T-helper 1 cell treated with Interleukin-12 subunit alpha and Interleukin-12 subunit beta and Interleukin-4 antibody, amounts not matched to agents 30 μg/mL and 1 μg/mL, for 36 hours (primary cell): ENCODE measurements around the gene SNHG17.
A peak's percentile ranks its signal among the peaks of the same experiment; 100 is the strongest.
"Not testable (repeated sequence)": the region's sequence is repeated elsewhere in the genome, so short reads cannot be mapped to it uniquely, and the experiment has no call there.

Source experiments
- H3K27ac Mint-ChIP-seq: one replicate; pipeline ENCODE4 v1.8.0; 2021; ENCODE audit warnings: mild to moderate bottlenecking, mixed read lengths
- H3K27me3 Mint-ChIP-seq: one replicate; pipeline ENCODE4 v1.8.0; 2021; ENCODE audit warnings: low read depth, mixed read lengths
- H3K36me3 Mint-ChIP-seq: one replicate; pipeline ENCODE4 v1.8.0; 2021; ENCODE audit warnings: low read depth, mixed read lengths
- H3K4me1 Mint-ChIP-seq: one replicate; pipeline ENCODE4 v1.8.0; 2021; ENCODE audit warnings: low read depth, mixed read lengths
- H3K4me3 Mint-ChIP-seq: one replicate; pipeline ENCODE4 v1.8.0; 2021; ENCODE audit warnings: mild to moderate bottlenecking, moderate library complexity, mixed read lengths
- H3K9me3 Mint-ChIP-seq: one replicate; pipeline ENCODE4 v1.8.0; 2021; ENCODE audit warnings: mixed read lengths

Gene SNHG17

DNA sequence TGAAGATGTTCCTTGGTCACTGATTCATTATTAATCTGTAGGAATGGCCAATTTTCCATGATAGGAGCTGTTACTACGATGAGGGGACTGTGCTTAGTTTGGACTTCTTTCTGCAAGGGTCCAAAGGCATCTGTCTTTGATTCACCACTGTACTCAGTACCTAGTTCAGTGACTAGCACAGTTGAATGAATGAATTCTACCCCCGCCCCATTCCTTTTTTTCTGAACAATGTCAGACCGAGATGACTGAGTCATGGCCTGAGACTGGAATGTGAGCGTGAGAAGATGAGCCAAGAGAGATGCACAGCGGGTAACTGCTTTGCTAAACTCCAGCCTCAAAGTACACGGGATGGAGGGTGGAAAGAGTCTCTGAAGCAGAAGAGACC is 419 bp upstream of the SNHG17 start:
- H3K27me3 Mint-ChIP-seq, result peaks cover 4% of the 10 kb centered on the region
- peaks cover 32% of the 10 kb centered on the region for H3K4me1 Mint-ChIP-seq
- H3K4me3 Mint-ChIP-seq, result peak overlapping the region; percentile 91
- H3K36me3 Mint-ChIP-seq, result peaks cover 35% of the 10 kb centered on the region
- H3K9me3 Mint-ChIP-seq, result no peaks in the 10 kb centered on the region
- peak overlapping the region; percentile 90 for H3K27ac Mint-ChIP-seq

DNA sequence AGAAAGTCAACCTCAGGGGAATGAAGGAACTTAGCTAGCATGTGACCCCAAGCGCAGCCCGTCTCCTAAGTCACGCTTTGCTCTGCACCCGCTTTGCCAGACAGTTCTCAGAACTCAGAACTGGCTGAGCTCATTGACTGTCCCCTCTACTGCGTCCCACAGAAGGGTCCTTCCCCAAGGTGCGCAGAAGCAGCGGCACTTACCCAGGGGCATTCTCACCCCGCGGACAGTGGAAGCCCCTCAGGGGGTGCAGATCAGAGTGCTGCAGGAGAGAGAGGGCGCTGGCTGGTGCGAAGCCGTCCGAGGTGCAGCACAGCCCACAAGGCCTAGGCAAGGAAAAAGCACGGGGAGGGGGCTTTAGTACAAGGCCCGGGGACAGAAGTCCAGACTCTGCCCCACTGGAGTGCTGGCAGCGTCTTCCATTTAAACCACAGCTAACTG is 807 bp downstream of the SNHG17 start:
- Mint-ChIP-seq H3K27ac (peak overlapping the region; percentile 90), H3K9me3 (no peaks in the 10 kb centered on the region), H3K4me1 (peaks cover 32% of the 10 kb centered on the region), H3K4me3 (peak overlapping the region; percentile 91), H3K27me3 (peaks cover 1% of the 10 kb centered on the region), H3K36me3 (peaks cover 41% of the 10 kb centered on the region)

DNA sequence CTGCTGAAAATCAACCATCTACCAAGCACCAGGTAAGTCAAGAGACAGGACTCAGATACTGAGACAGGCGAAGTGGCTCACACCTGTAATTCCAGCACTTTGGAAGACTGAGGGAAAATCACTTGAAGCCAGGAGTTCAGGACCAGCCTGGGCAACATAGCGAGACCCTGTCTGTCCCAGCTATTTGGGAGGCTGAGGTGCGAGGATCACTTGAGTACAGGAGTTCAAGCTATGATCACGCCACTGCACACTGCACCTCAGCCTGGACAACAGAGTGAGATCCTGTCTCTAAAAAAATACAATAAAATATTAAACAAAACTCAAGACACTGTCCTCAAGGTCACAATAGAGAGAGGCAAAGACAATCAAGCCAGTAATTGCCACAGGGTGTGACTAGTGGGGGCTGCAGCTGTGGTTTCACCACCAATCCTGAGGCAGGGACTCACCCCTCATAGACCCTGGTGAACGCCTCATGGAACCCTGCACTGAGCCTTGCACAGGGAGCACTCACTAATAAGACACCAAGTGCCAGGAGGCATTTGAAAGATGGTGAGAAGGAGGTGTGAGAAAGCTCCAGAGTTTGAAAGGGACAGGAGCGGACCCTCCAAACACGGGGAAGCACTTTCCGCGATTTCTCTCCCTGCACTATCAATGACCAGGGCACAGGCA is 1.7 kb downstream of the SNHG17 start:
- Mint-ChIP-seq H3K4me3 (peak overlapping the region; percentile 91), H3K27me3 (no peaks in the 10 kb centered on the region), H3K9me3 (no peaks in the 10 kb centered on the region), H3K27ac (peak overlapping the region; percentile 90), H3K4me1 (peaks cover 37% of the 10 kb centered on the region), H3K36me3 (peaks cover 49% of the 10 kb centered on the region)

DNA sequence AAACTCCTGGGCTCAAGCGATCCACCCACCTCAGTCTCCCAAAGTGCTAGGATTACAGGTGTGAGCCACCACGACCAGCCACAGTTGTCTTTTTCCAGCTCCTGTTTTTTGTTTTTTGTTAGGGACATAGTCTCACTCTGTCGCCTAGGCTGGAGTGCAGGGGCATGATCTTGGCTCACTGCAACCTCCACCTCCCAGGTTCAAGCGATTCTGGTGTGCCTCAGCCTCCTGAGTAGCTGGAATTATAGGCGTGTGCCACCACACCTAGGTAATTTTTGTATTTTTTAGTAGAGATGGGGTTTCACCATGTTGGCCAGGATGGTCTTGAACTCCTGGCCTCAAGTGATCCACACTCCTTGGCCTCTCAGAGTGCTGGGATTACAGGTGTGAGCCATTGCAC is 2.3 kb downstream of the SNHG17 start:
- H3K9me3 Mint-ChIP-seq, H3K4me3 Mint-ChIP-seq, H3K27ac Mint-ChIP-seq, H3K27me3 Mint-ChIP-seq: not testable (repeated sequence)
- H3K4me1 Mint-ChIP-seq, result peaks cover 38% of the 10 kb centered on the region
- peaks cover 55% of the 10 kb centered on the region for H3K36me3 Mint-ChIP-seq

DNA sequence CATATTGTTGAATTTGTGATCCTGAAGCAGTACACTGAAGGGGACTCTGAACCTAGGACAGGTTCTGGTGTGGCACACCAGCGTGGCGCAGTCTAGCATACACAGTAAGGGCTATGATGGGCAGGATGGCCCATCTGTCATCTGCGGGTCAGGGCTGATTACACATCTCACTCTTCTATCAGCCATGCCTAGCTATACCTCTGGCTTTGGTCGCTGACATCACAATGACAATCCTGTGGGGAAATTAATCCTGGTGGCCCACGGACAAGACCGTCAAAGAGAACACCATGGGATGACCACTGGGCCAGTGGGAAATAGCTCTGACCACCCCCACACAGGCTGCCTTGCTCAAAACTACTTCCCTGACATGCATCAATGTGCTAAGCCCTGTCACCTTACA is 2.8 kb downstream of the SNHG17 start:
- H3K4me3 Mint-ChIP-seq, result peak overlapping the region; percentile 25
- peaks cover 38% of the 10 kb centered on the region for H3K4me1 Mint-ChIP-seq
- peaks cover 56% of the 10 kb centered on the region for H3K36me3 Mint-ChIP-seq
- no peaks in the 10 kb centered on the region for H3K27me3 Mint-ChIP-seq
- no peaks in the 10 kb centered on the region for H3K9me3 Mint-ChIP-seq
- no peak overlapping the region for H3K27ac Mint-ChIP-seq

DNA sequence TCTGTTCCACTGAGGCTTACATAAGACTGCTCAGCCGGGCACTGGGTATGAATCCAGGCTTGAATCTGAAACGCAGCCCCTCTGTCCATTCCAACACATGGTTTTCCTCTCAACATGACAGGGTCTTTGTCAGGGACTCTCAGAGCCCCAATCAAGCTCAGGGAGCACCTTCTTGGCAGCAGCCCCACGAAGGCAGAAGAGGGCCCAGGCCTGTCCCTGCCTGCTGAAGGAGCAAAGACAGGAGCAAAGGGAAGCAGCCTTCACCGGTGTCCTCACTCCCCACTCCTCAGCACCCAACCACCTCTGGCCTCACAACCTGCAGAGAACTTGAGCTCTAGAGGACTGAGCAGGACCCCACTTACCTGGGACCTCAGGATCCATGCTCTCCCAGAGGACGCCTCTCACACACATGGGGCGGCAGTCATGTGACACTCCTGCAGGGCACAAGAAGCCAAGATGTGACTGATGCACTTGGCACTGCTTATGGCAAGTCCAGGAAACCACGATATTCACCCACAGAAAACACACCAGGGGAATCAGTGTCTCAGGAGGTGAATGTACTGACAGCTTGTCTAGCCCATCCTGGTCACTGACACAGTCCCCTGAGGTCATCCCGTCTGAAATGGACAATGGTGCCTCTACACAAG is 4.3 kb downstream of the SNHG17 start:
- Mint-ChIP-seq H3K27me3 (no peaks in the 10 kb centered on the region), H3K27ac (no peak overlapping the region), H3K4me1 (peaks cover 38% of the 10 kb centered on the region), H3K9me3 (no peaks in the 10 kb centered on the region), H3K4me3 (no peak overlapping the region), H3K36me3 (peaks cover 68% of the 10 kb centered on the region)

DNA sequence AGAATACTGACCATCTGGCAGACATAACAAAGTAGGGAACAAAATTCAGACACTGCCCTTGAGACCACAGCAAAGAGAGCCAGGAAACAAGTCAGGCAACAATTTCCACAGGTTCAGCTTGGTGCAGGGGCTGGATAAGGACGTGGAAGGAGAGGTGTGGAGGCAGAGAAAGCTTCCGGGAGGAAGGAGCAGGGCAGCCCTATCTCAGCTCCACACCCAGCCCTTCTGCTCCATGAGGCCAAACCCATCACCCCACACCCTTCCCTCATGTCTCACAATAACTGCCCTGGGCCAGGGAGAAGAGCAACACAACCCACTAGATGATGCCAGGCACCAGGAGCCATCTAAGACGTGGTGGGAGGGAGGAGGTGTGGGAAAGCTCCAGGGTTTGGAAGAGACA is 5.8 kb downstream of the SNHG17 start:
- no peak overlapping the region for H3K4me3 Mint-ChIP-seq
- H3K4me1 Mint-ChIP-seq, result peaks cover 37% of the 10 kb centered on the region
- H3K27ac Mint-ChIP-seq, result no peak overlapping the region
- H3K36me3 Mint-ChIP-seq, result peaks cover 75% of the 10 kb centered on the region
- H3K9me3 Mint-ChIP-seq, result no peaks in the 10 kb centered on the region
- H3K27me3 Mint-ChIP-seq, result no peaks in the 10 kb centered on the region

DNA sequence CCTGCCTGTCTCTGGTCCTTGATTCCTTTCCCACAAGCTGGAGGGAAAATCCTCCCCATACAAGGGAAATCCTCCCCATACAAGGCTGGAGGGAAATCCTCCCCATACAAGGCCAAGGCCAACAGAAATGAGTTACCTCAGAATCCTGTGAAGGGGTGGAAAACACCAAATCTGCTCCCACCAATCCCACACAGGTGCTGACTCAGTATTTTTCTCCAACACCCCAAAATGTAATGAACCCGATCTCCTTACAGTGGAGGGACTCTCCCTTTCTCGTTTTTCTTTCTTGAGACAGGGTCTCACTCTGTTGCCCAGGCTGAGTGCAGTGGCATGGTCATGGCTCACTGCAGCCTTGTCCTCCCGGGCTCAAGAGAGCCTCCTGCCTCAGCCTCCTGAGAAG is 6.3 kb downstream of the SNHG17 start:
- H3K4me3 Mint-ChIP-seq, result no peak overlapping the region
- no peak overlapping the region for H3K27ac Mint-ChIP-seq

DNA sequence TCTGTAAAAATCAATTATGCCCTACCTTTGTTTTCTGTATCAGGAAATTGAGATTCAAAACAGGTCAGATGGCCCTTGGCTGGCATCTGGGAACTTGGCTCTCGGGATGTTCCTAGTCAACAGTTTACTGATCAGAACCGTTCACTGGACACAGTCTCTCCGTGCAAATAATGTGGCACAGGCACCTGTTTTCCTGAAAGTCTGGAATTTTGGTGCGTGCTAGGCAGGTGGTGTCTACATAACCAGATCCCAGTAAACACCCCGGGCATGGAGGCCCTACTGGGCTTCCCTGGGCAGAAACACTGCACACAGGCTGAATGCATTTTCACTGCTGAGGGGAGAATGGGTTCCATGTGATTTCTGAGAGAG is 7.5 kb downstream of the SNHG17 start:
- Mint-ChIP-seq H3K4me3 (no peak overlapping the region), H3K4me1 (peaks cover 27% of the 10 kb centered on the region), H3K27ac (no peak overlapping the region)

More for the DNA sequence above, 6.3 kb downstream of the SNHG17 start:
- H3K36me3 Mint-ChIP-seq, result peaks cover 72% of the 10 kb centered on the region
- H3K27me3 Mint-ChIP-seq, result no peaks in the 10 kb centered on the region
- H3K9me3 Mint-ChIP-seq, result no peaks in the 10 kb centered on the region
- peaks cover 34% of the 10 kb centered on the region for H3K4me1 Mint-ChIP-seq

DNA sequence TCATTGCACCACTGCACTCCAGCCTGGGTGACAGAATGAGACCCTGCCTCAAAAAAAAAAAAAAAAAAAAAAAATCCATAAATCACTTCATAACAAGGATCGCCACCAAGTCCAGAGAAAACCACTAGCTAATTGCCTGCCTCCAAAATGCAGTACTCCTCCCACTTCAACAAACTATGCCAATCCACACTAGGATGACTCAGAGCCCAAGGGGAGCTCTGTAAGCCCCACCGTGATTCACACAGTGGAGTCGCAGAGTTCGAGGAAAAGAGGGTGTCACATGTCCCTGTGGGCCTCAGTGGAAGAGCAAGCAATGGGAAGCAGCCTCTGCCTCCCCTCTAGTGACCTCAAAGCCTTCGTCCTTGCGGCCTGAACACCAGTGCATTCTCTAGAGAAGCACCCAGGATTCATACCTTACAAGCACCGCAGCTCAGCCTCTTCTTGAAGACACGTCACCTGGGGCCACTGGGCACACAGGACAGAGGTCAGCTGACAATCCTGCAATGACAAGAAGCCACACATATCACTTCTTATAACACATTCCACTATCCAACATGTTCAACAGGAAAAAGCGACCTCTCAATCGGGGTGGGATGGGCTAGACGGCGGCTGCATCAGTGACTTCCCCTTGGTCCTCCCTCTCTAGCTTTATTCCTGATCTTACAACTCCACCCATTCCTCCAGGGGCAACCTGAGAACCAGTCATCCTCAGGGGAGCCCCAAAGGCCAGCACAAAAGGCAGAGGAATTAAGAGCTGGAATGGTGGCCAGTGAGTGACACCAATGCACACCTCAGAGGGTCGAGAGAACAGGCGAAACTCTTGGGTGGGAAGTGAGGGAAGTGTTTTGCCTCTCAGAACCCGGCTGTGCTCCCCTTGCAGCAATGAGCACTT is 8.9 kb downstream of the SNHG17 start:
- H3K27me3 Mint-ChIP-seq, result no peaks in the 10 kb centered on the region
- peaks cover 16% of the 10 kb centered on the region for H3K4me1 Mint-ChIP-seq
- H3K4me3 Mint-ChIP-seq, result no peak overlapping the region
- no peak overlapping the region for H3K27ac Mint-ChIP-seq
- H3K36me3 Mint-ChIP-seq, result peaks cover 65% of the 10 kb centered on the region
- H3K9me3 Mint-ChIP-seq, result no peaks in the 10 kb centered on the region

More for the DNA sequence above, 7.5 kb downstream of the SNHG17 start:
- Mint-ChIP-seq H3K27me3 (no peaks in the 10 kb centered on the region), H3K36me3 (peaks cover 64% of the 10 kb centered on the region), H3K9me3 (no peaks in the 10 kb centered on the region)

DNA sequence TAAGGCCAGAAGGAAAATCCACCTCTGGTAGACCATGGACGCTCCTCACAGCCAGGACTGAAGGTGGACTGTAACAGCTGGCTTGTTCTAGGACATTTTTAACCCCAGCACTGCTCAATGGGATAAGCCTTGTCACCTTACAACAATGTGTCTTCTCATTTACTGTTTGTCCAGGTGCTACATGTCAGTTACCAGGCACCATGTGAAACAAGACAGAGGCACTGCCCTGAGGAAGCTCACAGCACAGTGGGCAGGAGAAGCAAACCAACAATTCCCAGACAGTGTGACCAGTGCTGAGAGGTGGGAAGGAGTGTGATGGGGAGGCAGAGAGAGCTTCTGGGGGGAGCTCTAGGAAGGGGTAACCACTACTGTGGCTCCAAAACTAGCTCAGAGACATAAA is 10.7 kb downstream of the SNHG17 start:
- Mint-ChIP-seq H3K27ac (no peak overlapping the region), H3K9me3 (no peaks in the 10 kb centered on the region), H3K4me1 (peaks cover 12% of the 10 kb centered on the region), H3K27me3 (no peaks in the 10 kb centered on the region), H3K36me3 (peaks cover 68% of the 10 kb centered on the region), H3K4me3 (no peak overlapping the region)

DNA sequence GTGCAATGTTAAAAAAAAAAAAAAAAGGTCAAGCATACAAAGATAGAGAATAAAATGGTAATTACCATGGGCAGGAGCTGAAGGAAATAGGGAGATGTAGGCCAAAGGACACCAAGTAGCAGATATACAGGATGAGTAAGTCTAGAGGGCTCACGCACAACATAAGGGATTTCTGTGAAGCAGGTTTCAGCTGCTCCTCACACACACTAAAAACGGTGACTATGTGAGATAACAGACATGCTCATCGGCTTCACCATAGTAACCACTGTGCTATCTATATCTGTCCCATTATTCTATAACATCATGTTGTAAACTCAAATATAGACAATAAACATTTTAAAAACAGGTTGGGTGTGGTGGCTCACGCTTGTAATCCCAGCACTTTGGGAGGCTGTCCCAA is 11.6 kb downstream of the SNHG17 start:
- Mint-ChIP-seq H3K4me3 (no peak overlapping the region), H3K4me1 (peaks cover 8% of the 10 kb centered on the region), H3K27ac (no peak overlapping the region), H3K9me3 (no peaks in the 10 kb centered on the region), H3K36me3 (peaks cover 63% of the 10 kb centered on the region), H3K27me3 (no peaks in the 10 kb centered on the region)

DNA sequence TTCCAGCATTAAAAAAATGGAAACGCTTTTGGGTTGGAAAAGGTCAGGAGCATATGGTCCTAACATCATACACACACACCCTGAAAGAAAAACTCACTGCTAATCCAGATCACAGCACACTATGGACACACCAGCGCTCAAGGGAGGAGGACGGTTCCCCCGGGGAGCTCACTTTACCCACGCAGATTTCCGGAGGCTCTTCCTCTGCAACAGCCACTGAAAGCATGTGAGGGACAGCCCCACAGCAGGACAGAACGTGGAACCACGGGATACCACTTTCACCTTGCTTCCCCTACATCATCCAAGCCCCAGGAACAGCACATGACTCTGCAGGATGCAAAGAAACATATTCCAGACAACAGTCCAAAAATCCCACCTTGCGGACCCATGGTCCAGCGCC is 13.2 kb downstream of the SNHG17 start:
- no peak overlapping the region for H3K4me3 Mint-ChIP-seq
- peaks cover 6% of the 10 kb centered on the region for H3K4me1 Mint-ChIP-seq
- H3K27ac Mint-ChIP-seq, result no peak overlapping the region
- no peaks in the 10 kb centered on the region for H3K9me3 Mint-ChIP-seq
- no peaks in the 10 kb centered on the region for H3K27me3 Mint-ChIP-seq
- peaks cover 56% of the 10 kb centered on the region for H3K36me3 Mint-ChIP-seq

DNA sequence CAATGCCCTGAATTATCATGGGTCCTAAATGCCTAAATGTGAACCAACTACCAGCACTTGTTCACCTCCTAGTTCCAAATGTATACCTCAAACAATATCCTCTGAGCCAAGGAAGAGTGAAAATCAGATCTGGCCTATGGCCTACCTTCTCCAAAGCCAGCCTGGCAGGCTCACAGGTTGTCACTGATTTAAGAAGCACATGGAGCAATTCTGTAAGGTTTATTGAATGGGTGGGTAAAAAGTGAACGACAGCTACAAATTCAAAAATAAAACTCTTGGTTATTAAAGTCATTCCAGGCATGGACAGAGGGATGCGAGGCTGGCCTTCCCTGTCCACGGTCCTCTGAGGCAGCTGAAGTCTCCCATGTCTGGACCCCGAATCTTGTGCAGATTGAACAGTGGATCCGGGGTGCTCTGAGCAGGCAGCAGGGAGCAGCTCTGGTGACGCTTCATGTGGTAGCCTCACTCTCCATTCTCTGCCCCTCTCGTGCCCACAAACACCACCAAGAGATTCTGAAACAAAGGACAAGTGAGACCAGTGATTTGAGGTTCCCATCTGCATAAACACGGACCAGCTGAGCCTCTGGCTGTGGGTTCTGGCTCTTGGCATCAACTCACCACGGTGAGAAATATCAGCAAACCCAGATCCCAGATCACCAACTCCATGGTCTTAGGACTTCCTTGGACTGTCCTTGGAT is 14.6 kb downstream of the SNHG17 start:
- Mint-ChIP-seq H3K4me1 (peaks cover 6% of the 10 kb centered on the region), H3K36me3 (peaks cover 56% of the 10 kb centered on the region), H3K27me3 (no peaks in the 10 kb centered on the region), H3K4me3 (no peak overlapping the region), H3K27ac (no peak overlapping the region), H3K9me3 (no peaks in the 10 kb centered on the region)
